Activated T-cell treated with anti-CD3 and anti-CD28 coated beads for 24 hours (primary cell): ENCODE measurements around the gene MKKS.

Source experiments
- DNase-seq: peaks from one replicate; pipeline ENCODE4 v3.0.0-alpha.2; 2020; ENCODE audit warnings: low read depth

The MKKS gene

DNA sequence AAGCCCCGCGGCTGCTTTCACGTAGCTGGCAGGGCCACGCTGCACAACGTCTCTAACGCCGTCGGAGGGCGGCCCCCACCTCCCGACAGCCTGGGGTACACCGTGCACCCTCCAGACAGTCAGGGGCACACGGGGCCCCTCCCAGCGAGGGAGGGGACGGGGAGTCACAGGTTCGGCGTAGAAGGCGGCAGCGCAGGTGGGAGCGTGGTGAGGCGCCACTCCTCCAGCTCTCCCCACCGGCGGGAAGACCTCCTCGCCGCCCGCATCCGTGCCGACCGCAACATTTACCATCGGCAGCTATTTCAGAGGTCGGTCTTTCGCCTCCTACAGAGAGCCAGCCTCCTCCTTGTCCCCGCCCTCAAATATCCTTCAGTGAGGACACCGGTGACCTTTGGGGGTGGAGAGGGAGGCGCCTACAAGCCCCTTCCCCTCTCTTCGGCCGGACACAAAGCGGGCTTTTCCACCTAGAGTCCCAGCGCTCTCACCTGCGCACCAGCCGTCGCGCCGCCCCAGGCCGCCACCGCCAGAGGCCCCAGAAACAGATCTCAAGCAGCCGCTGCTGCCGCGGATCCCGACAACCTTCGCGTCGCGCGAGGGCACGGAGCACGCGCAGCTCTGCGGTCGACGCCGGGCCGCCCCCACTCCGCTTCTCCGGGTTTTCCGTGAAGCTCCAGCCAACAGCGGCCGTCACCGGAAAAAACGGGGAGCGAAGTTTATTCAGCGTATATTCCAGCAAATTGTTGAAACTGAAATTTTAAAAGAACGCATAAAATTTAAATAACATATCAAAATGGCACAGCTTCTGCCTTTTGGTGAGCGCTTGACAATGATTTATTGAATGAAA lies at the start of gene MKKS:
Gene MKKS (minus strand): TSS at position 600 of the 844 bp plus-strand sequence. CDS start 20,708 bp downstream, outside the sequence.
- DNase-seq, result peak; percentile 80

GRCh38 chr20:10483691-10484090 lies 49.7 kb upstream of the MKKS start:
- no peak for DNase-seq

DNA sequence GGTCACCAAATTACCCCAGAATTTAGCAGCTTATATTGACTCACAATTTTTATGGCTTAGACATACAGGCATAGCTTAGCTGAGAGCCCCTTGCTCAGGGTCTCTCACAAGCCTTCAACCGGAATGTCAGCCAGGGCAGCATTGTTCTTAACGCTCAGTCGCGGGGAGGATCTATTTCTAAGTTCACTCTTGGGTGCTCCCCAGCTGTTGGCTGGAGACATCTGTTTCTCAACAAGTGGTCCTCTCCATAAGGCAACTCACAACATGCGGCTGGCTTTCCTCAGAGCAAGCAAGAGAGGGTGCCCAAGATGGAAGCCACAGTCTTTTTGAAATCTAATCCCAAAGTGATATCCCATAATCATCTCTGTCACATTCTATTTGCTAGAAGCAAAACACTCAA lies 47.7 kb upstream of the MKKS start:
- no peak for DNase-seq

GRCh38 chr20:10478930-10479329 lies 44.9 kb upstream of the MKKS start:
- DNase-seq, result no peak

DNA sequence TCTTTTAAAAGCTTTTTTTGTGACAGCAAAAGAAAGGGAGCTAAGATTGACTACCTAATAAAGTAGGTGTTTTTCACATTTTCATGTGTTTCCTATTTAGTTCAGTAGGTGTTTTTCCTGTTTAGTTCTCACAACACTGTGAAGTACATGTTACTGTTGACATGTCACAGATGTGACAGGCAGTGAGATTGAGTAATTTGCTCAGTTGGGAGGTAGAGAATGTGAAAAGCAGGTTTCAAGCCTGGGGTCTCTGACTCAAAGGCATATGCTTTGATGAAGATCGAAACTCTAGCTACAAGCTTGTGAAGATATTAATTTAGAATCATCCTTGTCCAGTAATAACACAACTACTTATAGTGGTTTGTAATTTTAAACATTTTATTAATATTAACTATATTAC lies 44.2 kb upstream of the MKKS start:
- no peak for DNase-seq

DNA sequence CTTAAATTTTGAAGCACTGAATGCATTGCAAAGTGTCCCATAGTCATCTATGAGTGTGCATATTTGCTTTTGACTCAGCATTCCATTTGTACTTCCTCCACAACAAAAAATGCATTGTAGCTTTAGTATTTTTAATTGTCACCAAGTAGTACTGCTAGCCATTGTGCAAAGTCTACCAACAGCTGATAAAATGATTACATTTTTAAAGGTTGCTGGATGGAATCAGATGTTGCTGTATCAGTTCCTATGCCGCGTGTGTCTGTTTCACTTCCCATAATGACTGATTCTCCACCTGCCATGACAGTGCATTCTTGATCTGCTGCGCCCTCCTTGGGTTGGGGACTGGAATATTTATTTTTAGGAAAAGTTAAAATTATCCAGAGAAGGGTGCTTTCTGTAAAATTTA lies 42.3 kb upstream of the MKKS start:
- DNase-seq, result no peak

DNA sequence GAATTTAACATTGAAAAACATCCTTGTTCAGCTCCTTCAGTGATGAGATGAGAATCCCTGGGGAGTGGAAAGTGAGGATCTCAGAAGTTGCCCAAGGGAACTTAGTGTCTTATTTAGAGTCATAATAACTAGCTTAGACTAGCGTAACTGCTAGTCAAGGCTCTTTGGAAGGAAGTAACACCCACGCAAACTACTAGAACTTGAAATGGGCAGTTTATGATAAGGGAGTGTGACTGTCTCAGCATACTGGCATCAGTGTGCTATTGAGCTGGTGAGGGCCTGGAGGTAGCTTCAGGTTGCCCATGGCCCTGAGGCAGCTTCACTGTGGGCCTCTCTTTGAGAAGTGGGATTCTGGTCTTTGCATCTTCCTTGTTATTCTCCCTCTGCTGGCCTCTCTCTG lies 41.2 kb upstream of the MKKS start:
- DNase-seq, result no peak

DNA sequence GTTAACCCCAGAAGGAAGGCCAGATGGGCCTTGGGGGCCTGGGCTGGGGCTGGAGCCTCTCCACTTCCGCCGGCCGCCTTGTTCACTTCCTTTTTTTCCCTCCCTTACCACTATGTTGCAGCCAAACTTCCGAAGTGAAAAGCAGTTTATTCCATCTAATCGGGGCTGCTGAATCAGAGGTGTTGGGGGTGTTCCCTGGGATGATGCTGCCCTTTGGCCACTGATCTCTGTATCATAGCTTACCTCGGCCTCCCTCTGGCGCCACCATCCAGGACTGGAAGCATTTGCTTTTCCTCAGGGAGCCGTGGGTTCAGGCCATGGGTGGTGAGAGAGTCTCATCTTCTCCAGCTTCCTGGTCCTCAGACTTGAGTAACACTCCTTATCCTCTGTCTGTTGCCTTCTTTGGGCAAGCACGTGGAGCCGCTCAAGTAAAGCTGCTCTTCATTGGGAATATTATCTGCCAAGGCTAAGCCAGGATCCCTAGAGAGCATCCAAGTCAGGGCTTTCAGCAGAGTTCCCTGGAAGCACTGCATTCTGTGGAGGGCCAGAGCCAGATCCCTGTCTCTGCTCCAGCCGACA lies 40.7 kb upstream of the MKKS start:
- no peak for DNase-seq

DNA sequence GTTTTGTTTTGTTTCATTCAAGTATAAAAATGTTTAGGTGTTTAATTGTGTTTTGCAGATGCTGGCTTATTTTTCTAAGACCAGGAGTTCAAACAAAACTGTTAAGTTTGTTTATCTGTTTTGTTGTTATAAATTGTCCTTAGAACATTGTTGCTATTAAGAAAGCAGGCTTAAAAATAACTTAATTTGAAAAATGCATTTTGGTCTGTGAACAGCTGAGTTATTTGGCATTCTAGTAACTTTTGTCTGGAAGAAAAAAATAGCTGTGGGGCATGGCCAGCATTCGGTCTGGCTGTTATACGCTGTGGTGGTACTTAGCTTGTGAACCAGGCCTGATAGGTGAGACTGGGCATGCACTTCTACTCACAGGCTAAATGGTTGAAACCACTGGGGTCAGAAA lies 38.8 kb upstream of the MKKS start:
- no peak for DNase-seq

DNA sequence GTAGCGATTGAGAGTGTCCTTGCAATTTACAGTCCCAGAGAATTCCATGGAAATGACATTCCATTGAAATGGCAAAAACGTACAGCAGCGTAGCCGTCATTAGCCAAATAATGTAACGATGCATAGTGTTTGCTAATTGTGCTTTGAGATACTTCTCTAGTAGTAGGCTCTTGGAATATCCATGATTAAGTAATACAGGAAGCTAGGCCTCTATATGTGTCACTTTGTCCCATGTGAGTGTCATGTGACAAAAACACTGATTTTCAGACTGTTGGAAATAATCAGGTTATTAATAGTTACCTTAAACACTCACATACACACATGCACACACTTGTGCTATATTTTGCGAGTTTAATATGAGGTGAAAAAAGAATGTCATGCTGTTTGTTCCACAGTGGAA lies 36.3 kb upstream of the MKKS start:
- no peak for DNase-seq

- no peak for DNase-seq
Measured at GRCh38 chr20:10469599-10469998, 35.6 kb upstream of the MKKS start.

DNA sequence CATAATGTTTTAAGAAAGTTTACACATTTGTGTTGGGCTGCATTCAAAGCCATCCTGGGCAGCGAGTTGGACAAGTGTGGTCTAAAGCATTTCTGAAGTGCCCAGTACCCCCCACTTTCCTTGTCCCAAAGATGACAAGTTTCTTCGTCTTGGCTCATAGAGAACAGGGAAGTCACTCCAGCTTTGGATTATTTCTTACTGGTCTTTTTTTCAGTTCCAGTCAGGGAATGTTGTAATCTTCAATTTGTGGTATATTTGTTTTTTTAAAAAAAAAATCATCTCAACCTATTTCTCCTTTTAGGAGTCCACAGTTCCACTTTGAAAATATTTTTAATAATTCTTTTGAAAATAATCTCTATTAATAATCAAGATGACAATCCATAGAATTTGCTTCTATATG lies 35.0 kb upstream of the MKKS start:
- DNase-seq, result no peak

GRCh38 chr20:10468340-10468845 lies 34.4 kb upstream of the MKKS start:
- no peak for DNase-seq

GRCh38 chr20:10467681-10468339 lies 33.8 kb upstream of the MKKS start:
- DNase-seq, result no peak

DNA sequence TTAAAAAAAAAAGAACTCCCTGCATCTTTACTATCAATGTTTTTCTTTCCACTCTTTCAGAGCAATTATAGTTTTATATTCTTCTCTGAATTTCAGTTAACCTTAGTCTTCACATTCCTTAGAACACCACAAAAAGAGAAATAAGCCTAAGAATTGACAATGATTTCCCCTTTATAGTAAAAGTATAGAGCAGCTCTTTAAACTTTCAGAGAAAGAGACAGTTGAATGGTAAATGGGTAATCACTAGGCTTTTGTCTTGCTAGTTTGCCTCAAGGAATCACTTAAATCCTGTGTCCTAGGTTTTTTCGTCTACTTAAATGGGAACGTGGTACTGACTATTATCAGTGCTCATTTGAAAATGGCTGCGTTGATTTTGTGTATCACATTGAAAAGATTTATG lies 32.8 kb upstream of the MKKS start:
- no peak for DNase-seq

DNA sequence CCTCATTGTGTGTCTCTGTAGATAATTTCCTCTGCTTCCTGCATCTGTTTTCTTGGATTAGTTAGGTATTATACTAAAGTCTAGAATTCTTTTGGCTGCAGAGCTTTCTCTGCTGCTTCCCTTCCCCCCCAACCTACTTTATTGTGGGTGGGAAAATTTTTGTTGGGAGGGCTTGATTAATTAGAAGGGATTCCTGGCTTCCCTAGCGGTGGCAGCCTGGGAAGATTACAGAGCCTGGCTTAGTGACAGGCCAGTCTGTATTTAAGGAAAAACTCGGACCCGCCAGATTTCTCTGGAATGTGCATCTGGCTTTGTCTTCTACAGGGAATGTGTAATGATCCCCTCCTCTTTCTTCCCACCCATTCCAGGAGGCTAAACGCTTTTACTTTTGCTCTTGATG lies 32.3 kb upstream of the MKKS start:
- no peak for DNase-seq

GRCh38 chr20:10465135-10465534 lies 31.1 kb upstream of the MKKS start:
- DNase-seq, result no peak

GRCh38 chr20:10463622-10464021 lies 29.6 kb upstream of the MKKS start:
- no peak for DNase-seq

DNA sequence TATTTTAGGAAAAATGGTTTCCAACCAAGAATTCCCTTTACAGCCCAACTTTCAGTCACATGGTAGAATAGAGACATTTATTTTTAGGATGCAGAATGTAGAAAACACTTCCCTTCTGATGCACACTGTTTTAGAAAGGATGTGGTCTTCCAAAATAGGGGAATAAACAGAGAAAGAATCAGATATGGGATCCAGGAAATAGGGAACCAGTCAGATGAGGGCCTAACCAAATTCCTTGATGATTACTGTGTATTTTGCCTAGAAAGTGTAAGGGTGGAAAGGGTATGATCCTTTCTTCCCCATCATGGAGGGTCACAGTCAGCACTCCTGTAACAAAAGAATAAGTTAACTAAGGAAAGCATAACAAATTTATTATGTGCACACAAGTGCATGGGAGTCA lies 28.5 kb upstream of the MKKS start:
- DNase-seq, result no peak

GRCh38 chr20:10461495-10461894 lies 27.5 kb upstream of the MKKS start:
- no peak for DNase-seq

GRCh38 chr20:10454151-10454750 lies 20.2 kb upstream of the MKKS start:
- no peak for DNase-seq

DNA sequence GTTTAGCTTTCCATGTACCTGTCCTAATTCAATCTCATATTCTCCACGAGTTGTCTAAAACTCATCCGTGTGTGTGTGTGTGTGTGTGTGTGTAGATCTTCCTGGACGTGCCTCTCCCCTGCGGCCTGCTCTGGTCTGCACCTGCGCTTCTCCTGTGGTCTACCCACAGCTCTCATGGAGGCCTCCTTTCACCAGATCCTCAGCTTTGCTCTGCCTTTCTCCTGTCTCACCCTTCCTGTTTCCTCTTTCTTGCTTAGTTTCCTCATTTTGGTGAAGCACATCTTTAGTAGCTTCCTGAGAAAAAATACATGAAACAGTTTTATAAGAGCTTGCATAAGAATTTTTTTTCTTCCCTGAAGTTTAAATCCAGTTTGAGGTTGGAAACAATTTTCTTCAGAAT lies 19.2 kb upstream of the MKKS start:
- DNase-seq, result no peak

- DNase-seq, result no peak
Measured at GRCh38 chr20:10449270-10449669, 15.2 kb upstream of the MKKS start.
